RWPE2 (cell line): ENCODE results near the gene CLDN22.

Source experiments
- ATAC-seq: fragments of 200-7000 bp; cut with Tn5 transposase; 3 replicates; pipeline ENCODE4 v1.9.1; 2021; ENCODE audit warnings: low read depth
- DNase-seq: peaks from one replicate; pipeline ENCODE4 v3.0.0-alpha.2; 2020; ENCODE audit warnings: low spot score
- H3K27ac ChIP-seq: fragments of 450-650 bp; 2 replicates; pipeline ENCODE4 v1.5.1; 2017; ENCODE audit warnings: mild to moderate bottlenecking; ENCODE audit not compliant: poor library complexity, severe bottlenecking
- H3K27me3 ChIP-seq: fragments of 250-450 bp; sonication (Bioruptor Pico); 2 replicates; pipeline ENCODE4 v1.5.1; 2021; ENCODE audit warnings: mild to moderate bottlenecking, moderate library complexity; ENCODE audit not compliant: insufficient read depth, poor library complexity, severe bottlenecking
- H3K36me3 ChIP-seq: fragments of 250-450 bp; sonication (Bioruptor Pico); 2 replicates; pipeline ENCODE4 v1.5.1; 2020; ENCODE audit warnings: low read depth, mild to moderate bottlenecking, moderate library complexity
- H3K4me1 ChIP-seq: fragments of 250-450 bp; sonication (Bioruptor Pico); 2 replicates; pipeline ENCODE4 v1.5.1; 2021; ENCODE audit warnings: mild to moderate bottlenecking, moderate library complexity; ENCODE audit not compliant: insufficient read depth, poor library complexity, severe bottlenecking
- H3K4me3 ChIP-seq: fragments of 250-450 bp; sonication (Bioruptor Pico); 2 replicates; pipeline ENCODE4 v1.5.1; 2021; ENCODE audit warnings: mild to moderate bottlenecking, moderate library complexity; ENCODE audit not compliant: severe bottlenecking
- H3K9me3 ChIP-seq: fragments of 250-450 bp; sonication (Bioruptor Pico); 2 replicates; pipeline ENCODE4 v1.5.1; 2021; ENCODE audit warnings: mild to moderate bottlenecking, moderate library complexity; ENCODE audit not compliant: severe bottlenecking
- CTCF ChIP-seq: fragments of 450-650 bp; IDR thresholded peaks from one replicate; pipeline ENCODE4 v1.5.1; 2017; ENCODE audit warnings: mild to moderate bottlenecking, moderate library complexity; ENCODE audit not compliant: poor library complexity, severe bottlenecking

CLDN22 gene

GRCh38 chr4:183314806-183315205 lies 5.3 kb downstream of the CLDN22 start:
- no peaks in the 10 kb centered on the region for H3K9me3 ChIP-seq
- H3K36me3 ChIP-seq = peaks cover 7% of the 10 kb centered on the region; the same call in 1 of the 2 replicates
- no peaks in the 10 kb centered on the region for H3K27me3 ChIP-seq
- no peak for DNase-seq
- no peak for ATAC-seq
- H3K4me1 ChIP-seq = no peaks in the 10 kb centered on the region
- TF ChIP-seq CTCF = no peak
- H3K27ac ChIP-seq = no peak overlapping the region
- H3K4me3 ChIP-seq = no peak overlapping the region

GRCh38 chr4:183314336-183314735 lies 5.7 kb downstream of the CLDN22 start:
- H3K27me3 ChIP-seq = no peaks in the 10 kb centered on the region
- H3K36me3 ChIP-seq = peaks cover 7% of the 10 kb centered on the region; the same call in 1 of the 2 replicates
- no peaks in the 10 kb centered on the region for H3K4me1 ChIP-seq
- no peak for DNase-seq
- TF ChIP-seq CTCF = no peak
- no peaks in the 10 kb centered on the region for H3K9me3 ChIP-seq
- no peak overlapping the region for H3K27ac ChIP-seq
- ATAC-seq = no peak
- H3K4me3 ChIP-seq = no peak overlapping the region

- no peak for TF ChIP-seq CTCF
- Histone ChIP-seq H3K27ac (no peak overlapping the region), H3K9me3 (no peaks in the 10 kb centered on the region), H3K4me3 (no peak overlapping the region), H3K4me1 (no peaks in the 10 kb centered on the region), H3K27me3 (no peaks in the 10 kb centered on the region), H3K36me3 (peaks cover 10% of the 10 kb centered on the region; the same call in 1 of the 2 replicates)
- DNase-seq = no peak
- ATAC-seq = no peak
Measured at GRCh38 chr4:183312841-183313240, 7.2 kb downstream of the CLDN22 start.

GRCh38 chr4:183306811-183307210 lies 13.3 kb downstream of the CLDN22 start:
- no peak for TF ChIP-seq CTCF
- H3K27me3 ChIP-seq = no peaks in the 10 kb centered on the region
- no peak overlapping the region for H3K27ac ChIP-seq
- no peak for ATAC-seq
- peaks cover 7% of the 10 kb centered on the region for H3K36me3 ChIP-seq
- H3K4me3 ChIP-seq = no peak overlapping the region
- no peaks in the 10 kb centered on the region for H3K4me1 ChIP-seq
- no peaks in the 10 kb centered on the region for H3K9me3 ChIP-seq
- no peak for DNase-seq

GRCh38 chr4:183304538-183304937 lies 15.5 kb downstream of the CLDN22 start:
- TF ChIP-seq CTCF = no peak
- Histone ChIP-seq H3K27me3 (no peaks in the 10 kb centered on the region), H3K27ac (no peak overlapping the region), H3K4me1 (peaks cover 13% of the 10 kb centered on the region), H3K4me3 (no peak overlapping the region), H3K9me3 (no peaks in the 10 kb centered on the region), H3K36me3 (peaks cover 7% of the 10 kb centered on the region)
- ATAC-seq = no peak
- DNase-seq = no peak
